Suprapubic skin (tissue), 4 donors: Measurements from ENCODE around the gene CD274.

Source experiments
- CTCF ChIP-seq, 2 donors: fragments of 200-600 bp in 1 of 2; fragments of 450-650 bp in 1 of 2; sonication (generic) in 1 of 2; IDR thresholded peaks; one replicate each; pipeline ENCODE4 v1.5.1; 2016 to 2019; ENCODE audit warnings: antibody characterized with exemption in 2 of 2, mild to moderate bottlenecking in 1 of 2, moderate library complexity in 1 of 2
- EP300 ChIP-seq: sonication (generic); formaldehyde crosslinking; IDR thresholded peaks from one replicate; pipeline ENCODE4 v1.6.1; 2017; ENCODE audit warnings: antibody characterized with exemption
- POLR2AphosphoS5 ChIP-seq, 3 donors: sonication (generic); formaldehyde crosslinking; IDR thresholded peaks; one replicate each; pipeline ENCODE4 v1.6.1; 2017; ENCODE audit warnings: antibody characterized with exemption in 3 of 3

GRCh38 chr9:5446451-5447236 is 3.7 kb upstream of the CD274 start:
- TF ChIP-seq CTCF (IDR thresholded peaks at IDR 0.05) (no peak), EP300 (no peak), POLR2AphosphoS5 (IDR thresholded peaks at IDR 0.05) (no peak)
